VCaP (cell line): ENCODE measurements around the gene AGFG2.

ENCODE experiments used
- H3K27ac ChIP-seq: fragments of 450-650 bp; 2 replicates; pipeline ENCODE4 v1.5.1; 2017
- CTCF ChIP-seq: fragments of 450-650 bp; conservative IDR thresholded peaks from 2 replicates; pipeline ENCODE4 v1.5.1; 2017; ENCODE audit warnings: mild to moderate bottlenecking, moderate library complexity

The AGFG2 gene

DNA sequence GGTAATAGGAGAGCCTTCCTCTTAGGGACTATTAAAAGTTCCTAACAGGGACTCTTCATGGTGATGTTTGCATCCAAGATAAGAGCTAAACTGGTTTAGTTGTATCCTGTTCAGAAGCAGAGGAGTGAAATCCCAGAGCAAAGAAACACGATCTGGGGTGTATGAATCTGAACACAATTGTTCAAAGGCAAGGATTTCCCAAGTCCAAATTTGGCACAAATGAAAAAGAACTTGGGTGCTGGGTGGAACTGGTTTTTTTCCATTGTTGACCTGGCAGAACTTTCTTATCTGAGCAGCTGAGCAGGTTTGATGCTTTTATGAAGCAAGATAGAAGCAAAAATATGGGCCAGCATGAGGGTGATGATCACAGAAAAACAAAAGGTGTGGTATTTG is 6.0 kb downstream of the AGFG2 start:
- H3K27ac ChIP-seq = peak overlapping the region; percentile 100
- TF ChIP-seq CTCF = no peak

GRCh38 chr7:100545360-100546128 is 6.5 kb downstream of the AGFG2 start:
- peak overlapping the region; percentile 100 for H3K27ac ChIP-seq
- TF ChIP-seq CTCF = no peak

DNA sequence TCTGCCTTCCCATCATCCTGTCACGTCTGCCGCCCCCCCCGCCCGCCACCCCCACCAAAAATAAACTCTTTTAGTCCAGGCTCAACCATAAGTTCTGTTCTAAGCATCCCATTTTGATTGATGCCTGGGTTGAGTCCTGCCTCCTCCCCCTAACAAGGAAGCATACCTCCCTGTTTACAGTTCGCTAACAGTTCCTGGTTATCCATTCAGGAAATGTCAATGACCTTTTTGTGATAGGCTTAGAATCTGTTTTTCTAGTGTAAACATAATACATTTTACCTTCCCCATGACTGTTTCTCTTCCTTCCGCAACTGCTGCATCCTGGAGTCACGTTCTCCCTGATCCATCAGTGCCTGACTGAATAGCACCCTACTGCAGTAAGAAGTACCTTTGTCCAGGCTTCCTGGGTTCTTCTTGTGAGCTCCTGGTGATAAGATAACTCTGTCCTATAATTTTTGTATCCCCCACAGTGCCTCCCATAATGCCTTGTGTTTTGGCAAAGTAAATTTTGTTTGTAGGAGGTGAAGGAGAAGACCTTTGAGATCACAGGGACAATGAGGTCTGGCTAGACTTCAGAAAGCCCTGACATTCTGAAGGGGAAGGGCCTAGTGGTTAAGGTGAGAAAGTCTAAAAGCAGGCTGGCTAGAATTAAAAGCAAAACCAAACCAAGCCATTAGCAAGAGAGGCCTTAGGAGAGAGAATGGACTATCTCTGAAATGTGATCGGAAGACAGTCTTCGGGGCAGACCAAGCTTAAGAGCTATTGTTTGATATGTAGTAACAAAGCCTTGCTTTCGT is 7.3 kb downstream of the AGFG2 start:
- no peak for TF ChIP-seq CTCF
- peak overlapping the region; percentile 100 for H3K27ac ChIP-seq

DNA sequence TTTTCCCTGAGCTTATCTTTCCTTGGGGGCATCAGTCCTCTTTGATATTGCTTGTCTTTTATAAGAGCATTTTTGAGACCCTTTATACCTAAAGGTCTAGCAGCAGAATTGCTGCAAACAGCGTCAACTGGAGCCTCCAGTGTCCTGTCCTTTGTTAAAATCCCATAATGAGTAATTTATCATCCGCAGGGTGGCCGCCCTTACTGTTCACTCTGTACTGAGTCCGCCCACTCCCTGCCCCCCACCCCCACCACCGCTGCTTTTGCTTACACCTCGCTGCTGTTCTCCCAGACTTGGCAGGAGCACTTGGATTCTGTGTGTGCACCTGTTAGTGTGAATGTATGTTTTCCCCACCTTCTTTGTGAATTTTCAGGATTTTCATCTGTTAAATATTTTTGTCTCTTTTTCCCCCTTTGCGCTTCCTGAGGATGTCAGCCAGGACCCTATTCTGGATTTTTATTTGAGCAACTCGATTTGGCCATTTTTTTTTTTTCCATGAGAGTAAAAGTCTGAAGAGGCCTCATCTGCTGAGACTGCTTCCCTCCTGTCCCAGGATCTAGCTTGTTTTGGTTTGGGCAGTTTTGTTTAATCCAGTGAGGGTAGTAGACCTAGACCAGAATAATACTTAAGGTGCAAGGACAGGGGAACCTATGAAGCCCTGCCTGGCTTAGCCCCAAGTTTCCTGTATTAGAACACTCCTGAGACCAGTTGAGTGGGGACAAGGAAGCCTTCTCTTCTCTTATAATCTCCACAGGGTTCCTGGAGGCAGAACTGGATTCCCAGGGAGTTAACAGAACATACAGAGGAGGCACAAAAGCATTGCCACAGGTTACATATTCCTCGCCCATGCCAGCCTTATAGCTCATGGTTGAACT is 8.2 kb downstream of the AGFG2 start:
- H3K27ac ChIP-seq = peak overlapping the region; percentile 100
- TF ChIP-seq CTCF = no peak

GRCh38 chr7:100547872-100548271 is 8.9 kb downstream of the AGFG2 start:
- H3K27ac ChIP-seq = peak overlapping the region; percentile 100

DNA sequence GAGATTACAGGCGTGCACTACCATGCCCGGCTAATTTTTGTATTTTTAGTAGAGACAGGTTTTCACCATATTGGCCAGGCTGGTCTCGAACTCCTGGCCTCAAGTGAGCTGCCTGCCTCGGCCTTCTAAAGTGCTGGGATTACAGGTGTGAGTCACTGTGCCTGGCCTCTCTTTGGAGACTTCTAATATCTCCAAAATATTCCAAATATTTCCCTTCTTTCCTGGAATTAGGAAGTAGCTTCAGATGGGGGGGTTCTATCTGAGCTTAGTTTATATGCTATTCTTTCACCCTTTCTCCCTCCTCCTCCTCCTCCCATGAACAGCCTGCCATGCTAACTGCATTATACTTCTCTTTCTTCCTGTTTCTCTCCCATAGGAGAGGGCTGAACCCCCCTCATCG is 9.4 kb downstream of the AGFG2 start:
- H3K27ac ChIP-seq = peak overlapping the region; percentile 100

More at GRCh38 chr7:100547872-100548271, 8.9 kb downstream of the AGFG2 start:
- no peak for TF ChIP-seq CTCF

DNA sequence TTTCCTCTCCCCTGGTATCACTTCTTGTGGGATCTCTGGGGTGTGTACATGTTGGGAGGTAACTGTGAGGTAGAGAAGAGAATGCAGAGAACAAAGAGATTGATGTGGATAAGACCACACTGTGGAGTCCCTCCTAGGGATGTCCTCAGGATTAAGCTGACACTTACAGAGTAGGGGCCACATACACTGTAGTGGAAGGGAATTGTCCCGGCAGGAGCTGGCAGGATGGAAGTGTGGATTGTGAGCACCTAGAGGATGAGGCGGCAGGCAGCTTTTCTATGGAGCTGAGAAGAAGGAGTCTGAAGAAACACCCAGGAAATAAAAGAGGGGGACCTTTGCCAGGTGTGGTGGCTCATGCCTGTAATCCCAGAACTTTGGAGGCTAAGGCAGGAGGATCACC is 13.5 kb downstream of the AGFG2 start:
- no peak for TF ChIP-seq CTCF
- peak overlapping the region; percentile 100; the same call in 1 of the 2 replicates for H3K27ac ChIP-seq
